HG02970 (cell line): ENCODE data around the gene RAI14.
"Not testable (repeated sequence)": the region's sequence is repeated elsewhere in the genome, so short reads cannot be mapped to it uniquely, and the experiment has no call there.

Experiments used
- ATAC-seq: cut with Tn5 transposase; IDR thresholded peaks from one replicate; pipeline ENCODE4 v1.9.1; 2021; ENCODE audit warnings: mild to moderate bottlenecking, moderate library complexity, moderate number of reproducible peaks; ENCODE audit not compliant: unreplicated experiment, low FRiP score

RAI14 gene

DNA sequence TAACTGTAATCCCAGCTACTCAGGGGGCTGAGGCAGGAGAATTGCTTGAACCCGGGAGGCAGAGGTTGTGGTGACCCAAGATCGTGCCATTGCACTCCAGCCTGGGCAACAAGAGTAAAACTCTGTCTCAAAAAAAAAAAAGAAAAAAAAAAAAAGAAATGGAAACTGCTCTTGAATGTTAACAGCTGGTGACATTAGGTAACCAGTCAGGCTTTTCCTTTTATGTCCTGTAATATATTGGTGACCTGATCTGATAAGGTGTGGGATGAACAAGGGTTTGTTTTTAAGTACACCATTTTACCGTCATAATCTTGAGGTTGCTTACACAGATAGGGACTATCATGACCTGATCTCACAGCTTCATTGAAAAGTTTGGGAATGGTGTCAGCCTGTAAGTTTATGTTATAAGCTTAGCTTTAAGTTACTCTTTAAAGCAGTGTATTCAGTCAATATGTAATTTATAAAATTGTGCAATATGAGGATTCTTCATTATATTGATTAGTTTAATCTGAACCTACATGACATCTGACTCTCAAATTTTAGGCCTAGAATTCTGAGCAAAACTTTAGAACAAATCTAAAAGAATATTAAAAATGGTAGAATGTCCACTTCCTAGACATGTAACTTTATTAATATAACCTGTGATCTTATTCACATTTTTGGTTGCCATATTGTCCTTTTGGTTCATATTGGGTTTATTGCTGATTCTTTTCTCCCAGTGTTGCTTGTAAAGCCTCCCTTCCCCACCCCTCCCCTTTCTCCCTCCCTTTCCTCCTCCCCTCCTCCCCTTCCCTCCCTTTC lies 41.4 kb downstream of the RAI14 start:
- no peak for ATAC-seq

DNA sequence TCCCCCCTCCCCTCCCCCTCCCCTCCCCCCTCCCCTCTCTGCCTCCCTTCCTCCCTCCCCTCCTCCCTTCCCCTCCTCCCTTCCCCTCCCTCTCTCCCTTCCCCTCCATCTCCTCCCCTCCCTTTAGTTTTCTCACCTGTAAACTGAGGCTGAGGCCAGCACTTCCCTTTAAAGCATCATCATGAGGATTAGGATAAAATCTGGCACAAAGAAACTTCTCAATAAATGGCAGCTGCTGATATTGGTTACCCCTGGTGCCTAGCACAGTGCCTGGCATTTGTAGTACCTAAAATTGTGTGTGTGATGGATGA lies 41.9 kb downstream of the RAI14 start:
- ATAC-seq = no peak

DNA sequence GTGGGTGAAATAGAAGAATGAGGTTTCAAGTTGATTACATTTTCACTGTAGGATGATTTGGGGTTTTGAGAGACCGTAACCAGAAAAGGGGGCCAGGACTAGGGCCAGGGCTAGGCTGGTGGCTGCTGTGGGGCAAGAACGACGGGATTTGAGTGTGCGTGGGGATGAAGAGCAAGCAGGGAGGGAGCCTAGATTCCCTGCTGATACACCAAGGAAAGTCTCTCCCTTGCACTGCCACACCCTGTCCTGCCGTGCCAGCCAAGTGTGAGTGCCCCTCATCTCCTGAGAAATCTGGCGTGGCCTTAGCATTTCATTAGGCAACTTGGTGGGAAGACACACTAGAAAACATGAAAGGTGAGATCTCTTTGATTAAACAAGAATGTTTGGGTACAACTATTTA lies 42.6 kb downstream of the RAI14 start:
- no peak for ATAC-seq

DNA sequence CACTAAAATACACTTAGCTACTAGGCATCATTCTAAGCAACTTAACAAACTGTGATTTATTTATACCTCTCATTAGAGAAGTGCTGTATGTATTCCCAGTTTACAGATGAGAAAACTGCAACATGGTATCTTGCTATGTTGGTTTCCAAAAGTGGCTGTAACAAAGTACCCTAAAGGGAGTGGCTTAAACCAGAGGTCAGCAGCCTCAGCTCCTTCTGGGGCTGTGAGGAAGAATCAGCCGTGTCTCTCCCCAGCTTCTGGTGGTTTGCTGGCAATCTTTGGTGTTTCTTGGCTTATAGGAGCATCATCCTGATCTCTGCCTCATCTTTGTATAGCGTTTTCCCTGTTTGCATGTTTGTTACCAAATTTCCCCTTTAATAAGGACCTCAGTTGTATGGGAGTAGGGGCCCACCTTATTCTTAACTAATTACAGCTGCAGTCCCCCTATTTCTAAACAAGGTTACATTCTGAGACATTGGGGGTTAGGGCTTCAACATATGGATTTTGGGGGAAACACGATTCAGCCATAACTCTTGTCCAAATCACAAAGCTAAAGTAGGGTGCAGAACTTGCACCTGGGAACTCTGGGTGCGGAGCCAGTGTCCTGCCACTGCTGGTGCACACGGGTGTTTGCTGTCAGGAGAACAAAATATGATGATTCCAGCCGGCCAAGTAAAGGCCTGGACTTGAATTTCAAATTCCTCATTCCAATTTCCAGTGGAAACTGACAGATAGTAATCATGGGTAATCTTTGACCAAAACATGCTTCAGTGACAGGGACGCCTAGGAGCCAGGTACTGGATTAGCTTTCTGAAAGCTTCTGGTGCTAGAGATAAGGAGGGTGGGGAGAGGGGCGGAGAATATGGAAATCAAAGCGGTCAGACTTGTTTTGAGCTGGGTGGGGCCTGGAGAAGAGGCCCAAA lies 43.3 kb downstream of the RAI14 start:
- no peak for ATAC-seq

DNA sequence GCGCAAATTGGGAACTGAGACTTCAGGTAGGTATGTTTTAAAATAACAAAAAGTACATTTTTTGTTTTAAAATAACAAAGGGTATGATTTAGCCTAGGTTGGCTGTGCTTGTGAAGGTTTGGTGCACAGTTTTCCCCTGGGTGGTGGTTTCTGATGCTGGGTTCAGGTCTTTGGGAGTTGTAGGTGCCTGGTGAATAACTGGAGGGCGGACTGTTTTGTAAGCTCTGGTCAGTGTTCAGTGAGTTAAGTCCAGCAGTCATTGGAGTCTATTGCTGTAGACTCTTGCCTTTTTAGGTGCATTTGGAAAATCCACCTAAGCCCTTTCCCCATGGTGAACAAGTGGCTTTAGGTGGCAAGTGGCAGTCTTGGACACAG lies 43.9 kb downstream of the RAI14 start:
- no peak for ATAC-seq

DNA sequence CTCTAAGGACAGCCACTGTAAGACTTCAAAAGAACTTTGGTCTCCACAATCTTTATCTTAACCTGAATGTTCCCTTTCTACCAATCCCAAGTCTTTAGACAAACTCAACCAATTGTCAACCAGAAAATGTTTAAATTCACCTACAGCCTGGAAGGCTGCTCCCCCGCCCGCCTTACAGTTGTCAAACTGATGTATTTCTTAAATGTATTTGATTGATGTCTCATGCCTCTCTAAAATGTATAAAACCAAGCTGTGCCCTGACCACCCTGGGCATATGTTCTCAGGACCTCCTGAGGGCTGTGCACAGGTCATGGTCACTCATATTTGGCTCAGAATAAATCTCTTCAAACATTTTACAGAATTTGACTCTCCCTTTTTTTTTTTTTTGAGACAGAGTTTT lies 45.3 kb downstream of the RAI14 start:
- not testable (repeated sequence) for ATAC-seq

DNA sequence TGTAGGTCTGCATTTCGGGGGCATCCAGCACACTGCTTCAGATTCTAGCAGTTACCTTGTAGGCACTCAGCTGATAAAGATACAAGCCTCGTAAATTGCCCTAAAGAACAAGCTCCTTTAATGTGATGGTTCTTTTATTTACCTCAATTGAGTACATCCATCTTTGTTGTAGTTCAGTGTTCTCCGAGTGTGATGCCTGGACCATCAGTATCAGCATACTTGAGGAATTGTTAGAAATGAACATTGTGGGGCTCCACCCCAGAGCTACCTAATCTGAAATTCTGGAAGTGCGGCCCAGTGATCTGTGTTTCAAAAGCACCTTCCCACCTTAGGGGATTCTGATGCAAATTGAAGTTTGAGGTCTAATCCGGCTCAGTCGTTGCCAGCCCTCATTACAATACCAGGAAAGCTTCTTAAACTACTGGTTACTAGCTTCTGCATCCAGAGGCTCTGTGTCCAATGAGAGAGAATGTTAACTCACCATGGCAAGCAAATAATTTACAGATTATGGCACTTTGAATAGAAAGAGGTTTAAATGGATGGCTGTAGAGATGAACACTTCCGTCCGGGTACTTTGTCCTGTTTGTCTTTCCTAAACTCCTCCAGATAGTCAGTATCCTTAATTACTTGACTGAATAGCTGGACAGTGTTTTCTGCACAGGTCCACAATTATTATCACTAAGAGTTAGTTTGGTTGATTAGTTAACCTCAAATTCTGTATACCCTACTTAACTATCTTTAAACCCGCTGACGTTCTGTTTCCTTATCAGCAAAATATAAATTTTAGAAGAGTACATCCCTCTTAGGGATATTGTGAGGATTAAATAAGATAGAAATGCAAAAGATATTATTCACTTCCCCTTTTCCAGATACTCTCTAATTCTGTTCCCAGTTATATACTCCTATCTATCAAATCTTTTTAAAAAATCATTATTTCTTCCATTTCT lies 47.9 kb downstream of the RAI14 start:
- no peak for ATAC-seq

DNA sequence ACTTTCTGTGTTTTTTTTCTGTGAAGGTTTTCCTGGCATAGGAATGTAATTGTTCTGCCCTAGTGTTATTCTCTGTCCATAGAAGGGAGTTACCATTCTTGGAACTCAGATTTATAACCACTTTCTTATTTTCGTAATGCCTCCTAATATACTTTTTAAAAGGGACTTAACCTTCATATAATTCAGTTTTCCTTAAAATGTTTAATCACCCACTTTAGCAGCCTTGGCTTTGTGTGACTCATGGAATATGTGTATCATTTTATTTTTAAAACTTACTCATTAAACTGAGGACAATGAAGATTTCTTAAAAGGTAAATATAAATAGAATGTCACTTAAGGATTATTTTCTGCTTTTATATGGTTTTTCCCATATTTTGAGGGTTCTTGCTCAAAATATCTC lies 50.0 kb downstream of the RAI14 start:
- ATAC-seq = no peak

DNA sequence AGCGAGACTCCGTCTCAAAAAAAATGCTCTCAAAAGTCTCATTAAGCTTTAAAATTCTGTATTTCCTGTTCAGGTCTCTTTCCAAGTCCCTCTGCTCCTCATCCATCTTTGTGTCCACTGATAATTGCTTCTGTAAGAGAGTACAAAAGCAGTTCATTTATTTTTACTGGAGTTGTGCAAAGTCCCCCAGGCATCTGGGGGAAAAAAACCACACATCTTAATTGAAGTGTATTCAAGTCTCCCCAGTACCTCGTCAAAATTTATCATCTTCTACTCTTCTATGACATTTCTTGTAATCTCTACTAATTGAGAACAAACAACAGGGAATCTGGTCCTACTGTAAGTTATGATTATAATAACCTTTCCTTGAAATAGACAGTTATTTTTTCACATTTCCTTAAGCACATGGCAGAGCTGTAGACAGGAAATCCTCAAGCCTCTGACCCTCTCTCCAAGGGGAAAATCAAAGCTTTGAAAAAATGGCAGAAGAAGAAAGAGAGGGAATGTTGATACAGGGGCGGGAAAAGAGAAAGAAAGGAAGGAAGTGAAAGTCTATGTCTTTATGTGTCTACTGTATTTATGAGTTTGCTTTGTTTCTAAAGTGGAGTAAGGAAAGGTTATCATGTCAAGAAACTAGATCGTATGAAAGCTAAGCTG lies 51.5 kb downstream of the RAI14 start:
- ATAC-seq = no peak

DNA sequence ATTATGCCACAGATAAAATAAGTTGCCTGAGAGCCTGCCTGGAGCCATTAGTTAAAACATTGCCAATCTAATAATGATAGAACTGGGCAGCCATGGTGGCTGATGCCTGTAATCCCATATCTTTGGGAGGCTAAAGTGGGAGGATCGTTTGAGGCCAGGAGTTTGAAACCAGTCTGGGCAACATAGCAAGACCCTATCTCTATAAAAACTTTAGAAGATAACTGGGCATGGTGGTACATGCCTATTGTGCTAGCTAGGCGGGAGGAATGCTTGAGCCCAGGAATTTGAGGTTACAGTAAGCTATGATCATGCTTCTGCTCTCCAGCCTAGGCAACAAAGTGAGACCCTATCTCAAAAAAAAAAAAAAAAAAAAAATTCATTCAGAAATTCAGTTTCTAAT lies 52.6 kb downstream of the RAI14 start:
- no peak for ATAC-seq

DNA sequence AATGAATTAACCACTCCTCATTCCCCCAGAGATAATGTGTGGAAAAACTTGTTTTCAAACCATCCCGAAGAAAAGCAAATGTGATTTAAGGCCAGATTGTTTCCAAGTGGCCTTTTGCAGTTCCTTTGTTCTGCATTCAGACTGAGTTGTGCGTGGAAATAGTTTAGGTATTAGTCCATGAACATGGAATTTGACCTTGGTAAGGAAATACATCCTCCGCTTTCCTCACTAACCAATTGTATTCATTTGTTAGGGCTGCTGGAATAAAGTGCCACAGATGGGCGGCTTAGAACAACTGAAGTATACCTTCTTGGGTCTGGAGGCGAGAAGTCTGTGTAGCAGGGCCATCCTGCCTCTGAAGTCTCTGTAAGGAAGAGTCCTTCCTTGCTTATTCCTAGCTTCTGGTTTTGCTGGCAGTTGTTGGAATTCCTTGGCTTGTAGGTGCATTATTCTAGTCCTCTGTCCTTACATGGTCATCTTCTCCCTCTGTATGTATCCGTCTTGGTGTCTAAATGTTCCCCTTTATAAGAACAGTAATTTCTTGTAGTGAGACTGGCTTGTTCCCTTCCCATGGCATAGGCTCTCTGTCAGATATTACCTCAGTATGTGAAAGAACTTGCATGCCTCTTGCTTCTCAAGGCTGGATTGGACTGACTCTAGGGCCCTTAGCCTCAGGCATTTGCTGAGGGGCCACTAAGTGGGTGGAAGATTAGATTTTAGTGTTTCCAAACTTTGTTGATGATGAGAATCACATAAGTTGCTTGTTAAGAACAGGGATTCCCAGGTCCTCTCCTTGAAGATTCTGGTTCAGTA lies 53.9 kb downstream of the RAI14 start:
- no peak for ATAC-seq

DNA sequence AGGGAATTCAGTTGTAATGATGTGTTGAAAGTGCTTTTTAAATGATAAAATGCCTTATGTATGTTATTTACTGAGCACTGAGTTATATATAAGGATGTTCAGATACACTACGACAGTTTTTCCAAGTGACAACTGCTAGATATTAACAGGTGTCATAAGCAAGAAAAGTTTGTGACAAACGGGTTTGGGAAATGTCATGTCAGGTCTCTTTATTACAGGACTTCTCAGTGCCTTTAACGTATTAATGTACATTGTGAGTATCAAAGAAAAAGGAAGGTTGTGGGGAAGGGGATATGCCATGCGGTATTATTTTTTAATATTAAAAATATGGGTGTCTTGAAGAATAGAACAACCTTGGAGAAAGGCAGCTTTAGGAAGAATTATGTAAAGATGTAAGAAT lies 56.4 kb downstream of the RAI14 start:
- ATAC-seq = no peak

DNA sequence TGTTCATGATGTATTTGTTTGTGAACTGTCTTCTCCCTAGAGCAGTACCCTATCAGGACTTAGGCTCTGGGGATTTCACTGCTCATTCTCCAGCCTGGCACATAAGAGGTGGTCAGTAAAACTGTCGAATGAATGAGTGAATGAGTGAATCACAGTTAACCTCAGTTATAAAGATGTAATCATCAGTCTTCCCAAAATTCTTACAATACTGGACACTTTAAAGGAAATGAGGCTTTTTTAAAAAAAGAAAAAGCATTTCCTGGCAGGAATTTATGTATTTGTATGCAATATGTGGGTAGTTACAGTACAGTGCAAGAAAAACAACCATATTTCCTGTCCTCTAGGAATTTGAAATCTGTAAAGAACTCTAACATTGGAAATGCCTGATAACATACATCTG lies 59.6 kb downstream of the RAI14 start:
- ATAC-seq = no peak

DNA sequence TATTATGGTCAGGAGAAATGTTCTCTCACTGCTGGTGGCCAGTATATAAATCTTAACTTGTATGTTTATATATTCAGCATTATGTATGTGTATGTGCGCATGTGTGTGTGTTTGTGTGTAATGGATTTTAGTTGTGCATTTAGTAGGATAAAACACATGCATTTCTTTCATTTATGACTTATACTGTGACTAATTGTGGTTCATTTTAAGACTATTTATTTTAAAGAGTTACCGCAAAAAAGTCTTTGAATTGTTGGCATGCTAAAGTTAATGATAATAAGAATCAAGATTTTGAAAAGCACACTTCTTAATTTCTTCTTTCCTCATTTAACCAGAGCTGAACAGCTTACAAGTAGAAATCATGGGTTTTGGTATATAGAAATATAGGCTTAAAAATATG lies 60.9 kb downstream of the RAI14 start:
- no peak for ATAC-seq

DNA sequence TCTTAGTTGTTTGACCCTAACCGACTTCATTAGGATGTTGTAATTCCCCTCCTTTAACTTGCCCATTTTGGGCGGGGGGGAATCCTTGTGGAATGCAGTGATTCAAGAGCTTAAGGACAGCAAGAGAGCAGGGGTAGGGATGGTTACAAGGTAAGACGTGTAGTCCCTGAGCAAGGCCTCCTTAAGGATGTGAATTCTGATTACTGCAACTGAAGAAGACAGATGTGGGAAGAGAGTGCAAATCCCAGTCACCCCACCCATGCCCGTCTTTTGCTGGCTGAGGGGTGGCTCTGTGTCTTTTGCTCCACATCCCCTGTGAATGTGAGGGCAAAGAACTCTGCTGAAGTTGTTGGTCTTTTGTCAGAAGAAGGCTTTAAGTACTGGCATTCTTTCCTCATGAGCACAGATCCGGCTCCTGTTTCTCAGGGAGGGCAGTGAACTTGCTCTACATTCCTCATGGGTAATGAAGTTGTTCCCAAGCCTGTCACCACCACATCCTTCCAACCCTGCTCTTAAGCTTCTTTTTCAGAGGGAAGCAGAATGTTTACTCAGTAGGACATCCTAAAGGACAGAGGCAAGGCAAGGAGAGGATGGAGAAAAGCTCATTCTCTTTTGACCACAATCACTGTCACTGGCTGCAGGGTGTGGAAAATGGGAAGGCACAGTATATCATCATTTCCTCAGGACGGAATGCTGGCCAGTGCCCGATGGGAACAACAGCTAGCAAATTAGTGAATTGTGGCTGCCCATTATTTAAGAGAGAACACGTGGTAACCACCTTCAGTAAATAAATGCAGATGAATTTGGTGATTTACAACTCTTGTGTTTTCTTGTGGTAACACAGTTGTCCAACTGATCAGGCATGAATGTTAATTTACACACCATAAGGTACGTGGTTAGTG lies 61.5 kb downstream of the RAI14 start:
- no peak for ATAC-seq

DNA sequence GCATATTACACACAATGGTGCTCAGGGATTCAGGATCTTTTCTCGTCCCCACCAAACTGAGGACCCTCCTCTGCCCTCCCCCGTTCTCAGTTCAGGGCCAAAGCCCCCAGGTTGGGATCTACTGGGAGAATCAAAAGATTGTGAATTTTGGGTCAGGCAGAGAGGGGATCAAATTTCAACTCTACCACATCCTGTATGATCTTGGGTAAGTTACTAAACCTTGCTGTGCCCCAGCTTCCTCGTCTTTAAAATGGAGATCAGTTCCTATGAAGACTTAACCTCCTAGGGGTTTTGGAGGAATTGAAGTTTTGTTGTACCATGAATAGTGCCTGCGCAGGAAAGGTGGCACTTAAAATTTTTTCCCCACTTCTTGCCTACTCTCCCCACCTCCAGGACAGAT lies 62.4 kb downstream of the RAI14 start:
- ATAC-seq = no peak

DNA sequence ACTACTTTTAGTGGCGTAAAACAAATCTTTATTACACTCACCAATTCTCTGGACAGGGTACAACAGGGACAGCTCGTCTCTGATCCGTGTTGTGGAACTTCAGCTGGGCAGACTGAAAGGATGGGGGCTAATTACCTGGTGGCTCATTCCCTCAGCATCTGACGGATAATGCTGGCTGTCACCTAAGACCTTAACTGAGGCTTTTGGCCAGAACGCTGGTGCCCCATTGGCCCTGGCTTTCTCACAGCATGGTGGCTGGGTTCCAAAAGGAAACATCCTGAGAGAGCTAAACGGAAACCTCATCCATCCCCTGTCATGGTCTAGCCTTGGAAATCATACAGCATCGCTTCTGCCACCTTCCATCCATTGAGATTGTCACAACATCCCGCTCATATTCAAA lies 62.9 kb downstream of the RAI14 start:
- ATAC-seq = no peak

DNA sequence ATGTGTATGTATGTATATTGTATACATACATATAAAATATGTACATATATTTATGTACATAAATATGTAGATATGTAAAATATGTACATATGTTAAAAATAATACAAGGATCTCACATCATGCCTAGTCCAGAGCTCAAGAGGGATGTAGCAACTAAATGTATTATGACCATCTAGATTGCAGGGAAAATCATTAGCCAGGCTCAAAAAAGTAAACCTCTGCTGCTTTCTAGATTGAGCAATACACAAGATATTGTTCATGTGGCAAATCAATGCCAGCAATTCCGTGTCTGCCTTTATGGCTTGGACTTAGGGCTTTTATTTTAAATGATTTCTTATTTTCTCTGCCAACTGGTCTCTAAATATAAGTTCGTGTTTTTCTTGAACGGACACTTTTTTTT lies 65.2 kb downstream of the RAI14 start:
- no peak for ATAC-seq

DNA sequence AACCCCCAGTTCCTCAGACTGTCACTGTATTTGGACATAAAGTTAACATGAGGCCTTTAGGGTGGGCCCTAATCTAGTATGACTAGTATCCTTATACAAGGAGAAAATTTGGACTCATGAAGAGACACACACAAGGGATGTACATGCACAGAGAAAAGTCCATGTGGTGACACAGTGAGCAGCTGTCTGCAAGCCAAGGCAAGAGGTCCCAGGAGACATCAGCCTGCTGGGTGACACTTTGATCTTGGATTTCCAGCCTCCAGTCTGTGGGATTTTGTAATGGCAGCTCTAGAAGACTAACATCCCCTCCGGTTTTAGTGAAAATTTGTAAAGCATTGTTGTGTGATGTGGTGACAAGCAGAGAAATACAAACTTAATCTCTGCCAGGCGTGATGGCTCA lies 66.1 kb downstream of the RAI14 start:
- ATAC-seq = no peak
